Myocyte (in vitro differentiated cells): ENCODE results near the gene EBP. TPM values are rescaled to one million over a fixed set of nuclear protein-coding genes. Genes with fewer than 3 reads are reported as not detected.
"Not testable (repeated sequence)": the region's sequence is repeated elsewhere in the genome, so short reads cannot be mapped to it uniquely, and the experiment has no call there.

ENCODE experiments used
- DNase-seq: peaks from one replicate; pipeline ENCODE4 v3.0.0-alpha.2; 2012; ENCODE audit warnings: low read depth
- total RNA-seq: library from RNA; depleted of rRNA; stranded (reverse); fragments of >200 nt; gene quantifications from 2 replicates; pipeline ENCODE4 v1.2.3, GENCODE V29; 2014

Gene EBP
- total RNA-seq, 1 donor from 2014 or later: 46.1 TPM

- no peak for DNase-seq
Measured at GRCh38 chrX:48522291-48522690, 683 bp downstream of the EBP start.

DNA sequence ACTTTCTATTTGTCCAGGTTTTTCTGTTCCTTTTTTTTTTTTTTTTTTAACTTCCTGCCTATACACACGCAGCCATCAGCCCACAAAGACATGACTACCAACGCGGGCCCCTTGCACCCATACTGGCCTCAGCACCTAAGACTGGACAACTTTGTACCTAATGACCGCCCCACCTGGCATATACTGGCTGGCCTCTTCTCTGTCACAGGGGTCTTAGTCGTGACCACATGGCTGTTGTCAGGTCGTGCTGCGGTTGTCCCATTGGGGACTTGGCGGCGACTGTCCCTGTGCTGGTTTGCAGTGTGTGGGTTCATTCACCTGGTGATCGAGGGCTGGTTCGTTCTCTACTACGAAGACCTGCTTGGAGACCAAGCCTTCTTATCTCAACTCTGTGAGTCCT lies 2.1 kb downstream of the EBP start:
- no peak for DNase-seq

DNA sequence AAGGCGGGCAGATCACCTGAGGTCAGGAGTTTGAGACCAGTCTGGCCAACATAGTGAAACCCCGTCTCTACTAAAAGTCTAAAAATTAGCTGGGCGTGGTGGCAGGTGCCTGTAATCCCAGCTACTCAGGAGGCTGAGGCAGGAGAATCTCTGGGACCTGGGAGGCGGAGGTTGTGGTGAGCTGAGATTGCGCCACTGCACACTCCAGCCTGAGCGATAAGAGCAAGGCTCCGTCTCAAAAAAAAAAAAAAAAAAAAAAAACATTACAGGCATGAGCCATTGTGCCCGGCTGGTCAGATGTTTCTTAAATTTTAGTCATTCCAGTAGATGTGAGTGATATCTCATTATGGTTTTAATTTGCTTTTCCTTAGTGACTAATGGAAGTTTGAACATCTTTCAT lies 4.2 kb downstream of the EBP start:
- not testable (repeated sequence) for DNase-seq

- DNase-seq: no peak
Measured at GRCh38 chrX:48530736-48531135, 9.1 kb downstream of the EBP start.

GRCh38 chrX:48531358-48531959 lies 9.9 kb downstream of the EBP start:
- DNase-seq: peak; percentile 82

DNA sequence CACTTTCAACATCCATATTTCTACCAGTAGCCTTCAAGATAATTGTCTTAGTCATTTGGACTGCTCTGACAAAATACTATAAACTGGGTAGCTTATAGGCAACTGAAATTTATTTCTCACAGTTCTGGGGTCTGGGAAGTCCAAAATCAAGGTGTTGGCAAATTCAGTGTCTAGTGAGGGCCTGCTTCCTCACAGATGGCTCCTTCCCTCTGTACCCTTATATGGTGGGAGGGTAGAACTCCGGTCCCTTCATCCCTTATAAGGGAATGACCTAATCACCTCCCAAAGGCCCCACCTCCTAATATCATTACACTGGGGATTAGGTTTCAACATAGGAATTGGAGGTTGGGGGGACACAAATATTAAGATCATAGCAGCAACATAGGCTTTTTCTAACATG lies 10.6 kb downstream of the EBP start:
- peak; percentile 35 for DNase-seq

GRCh38 chrX:48533165-48533564 lies 11.6 kb downstream of the EBP start:
- DNase-seq: no peak

DNA sequence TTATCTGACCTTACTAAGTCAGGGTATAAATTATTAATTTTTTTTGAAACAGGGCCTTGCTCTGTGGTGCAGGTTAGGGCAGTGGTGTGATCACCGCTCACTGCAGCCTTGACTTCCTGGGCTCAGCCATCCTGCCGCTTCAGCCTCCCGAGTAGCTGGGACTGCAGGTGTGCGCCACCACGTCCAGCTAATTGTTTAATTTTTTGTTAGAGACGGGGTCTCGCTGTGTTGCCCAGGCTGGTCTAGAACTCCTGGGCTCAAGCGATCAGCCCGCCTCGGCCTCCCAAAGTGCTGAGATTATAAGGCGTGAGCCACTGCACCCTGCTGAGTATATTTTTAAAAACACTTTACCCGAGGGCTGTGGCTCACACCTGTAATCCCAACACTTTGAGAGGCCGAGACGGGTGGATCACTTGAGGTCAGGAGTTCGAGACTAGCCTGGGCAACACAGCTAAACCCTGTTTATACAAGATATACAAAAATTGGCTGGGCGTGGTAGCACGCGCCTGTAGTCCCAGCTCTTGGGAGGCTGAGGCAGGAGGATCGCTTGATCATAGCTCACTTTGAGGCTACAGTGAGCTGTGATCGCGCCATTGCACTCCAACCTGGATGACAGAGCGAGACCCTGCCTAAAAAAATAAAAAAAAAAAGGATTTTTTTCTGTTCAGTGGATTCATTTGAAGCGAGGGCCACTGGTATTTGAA lies 17.2 kb downstream of the EBP start:
- DNase-seq: no peak

DNA sequence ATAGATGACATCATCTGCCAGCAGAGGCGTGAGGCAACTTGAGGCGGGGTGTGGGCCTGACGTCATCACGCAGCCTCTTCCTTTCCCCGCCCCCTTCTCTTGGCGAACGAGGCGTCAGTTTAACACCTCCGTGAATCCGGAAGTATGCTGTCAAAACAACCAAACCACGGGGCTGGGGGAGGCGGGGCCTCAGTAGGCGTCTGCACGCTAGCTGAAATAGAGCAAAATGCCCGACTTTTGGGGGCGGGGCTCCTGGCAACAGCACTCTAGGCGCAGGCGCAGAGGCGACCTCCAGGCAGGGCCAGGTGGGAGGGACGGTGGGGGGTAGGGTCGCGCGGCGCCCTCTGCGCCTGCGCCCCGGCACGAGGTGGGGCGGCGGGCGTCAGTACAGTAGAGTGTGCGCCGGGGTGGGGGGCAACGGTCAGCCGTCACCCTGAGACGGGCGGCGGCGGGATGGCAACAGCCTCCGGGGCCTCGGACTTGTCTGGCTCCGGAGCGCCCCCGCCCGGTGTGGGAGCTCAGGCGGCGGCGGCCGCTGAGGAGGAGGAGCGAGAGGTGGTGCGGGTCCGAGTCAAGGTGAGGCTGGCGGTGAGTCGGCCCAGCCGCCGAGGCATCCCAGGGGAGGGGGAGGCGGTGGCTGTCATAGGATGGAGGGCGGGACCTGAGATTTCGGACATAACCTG lies 17.9 kb downstream of the EBP start, which contains the start of gene TBC1D25:
TBC1D25 (plus strand) TSS at position 370 of the 683 bp plus-strand sequence; CDS start at position 454, 84 bp downstream.
- DNase-seq: peak; percentile 95

DNA sequence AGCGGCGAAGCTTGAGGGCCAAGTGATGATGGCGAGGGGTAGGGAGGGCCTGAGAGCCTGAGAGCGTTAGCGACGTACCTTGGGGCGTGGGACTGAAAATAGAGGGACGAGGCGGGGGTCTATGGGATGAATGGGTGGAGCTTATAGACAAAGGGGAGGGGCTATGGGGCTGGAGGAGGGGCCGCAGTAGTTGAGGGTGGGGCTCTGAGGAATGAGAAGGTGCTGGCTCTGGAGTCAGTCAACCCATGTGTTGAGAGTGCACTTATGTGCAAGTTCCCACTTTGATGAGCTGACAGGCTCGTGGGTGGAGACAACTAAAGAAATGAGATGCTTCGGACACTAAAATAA lies 18.4 kb downstream of the EBP start:
- DNase-seq: peak; percentile 28

GRCh38 chrX:48540480-48540879 lies 18.9 kb downstream of the EBP start:
- no peak for DNase-seq

GRCh38 chrX:48541140-48541814 lies 19.7 kb downstream of the EBP start:
- no peak for DNase-seq

- no peak for DNase-seq
Measured at GRCh38 chrX:48548871-48549270, 27.3 kb downstream of the EBP start.

GRCh38 chrX:48555731-48556325 lies 34.2 kb downstream of the EBP start:
- DNase-seq: not testable (repeated sequence)

DNA sequence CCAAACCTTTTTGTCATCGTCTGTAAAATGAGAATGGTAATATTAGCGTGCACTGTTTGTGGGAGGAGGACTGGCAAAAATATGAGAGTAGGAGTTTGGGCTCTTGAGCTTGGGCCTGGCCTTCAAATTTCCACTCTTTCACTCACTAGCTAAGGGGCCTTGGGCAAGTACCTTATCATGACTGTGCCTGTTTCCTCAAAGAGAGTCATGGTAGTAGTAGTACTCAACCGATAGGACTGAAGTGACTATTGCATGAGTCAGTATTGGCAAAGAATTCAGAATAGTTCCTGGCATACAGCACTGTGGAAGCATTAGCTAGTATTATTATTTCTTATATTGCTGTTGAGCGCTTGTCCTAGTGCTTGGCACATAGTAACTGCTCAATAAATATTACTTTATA lies 36.7 kb downstream of the EBP start:
- no peak for DNase-seq

DNA sequence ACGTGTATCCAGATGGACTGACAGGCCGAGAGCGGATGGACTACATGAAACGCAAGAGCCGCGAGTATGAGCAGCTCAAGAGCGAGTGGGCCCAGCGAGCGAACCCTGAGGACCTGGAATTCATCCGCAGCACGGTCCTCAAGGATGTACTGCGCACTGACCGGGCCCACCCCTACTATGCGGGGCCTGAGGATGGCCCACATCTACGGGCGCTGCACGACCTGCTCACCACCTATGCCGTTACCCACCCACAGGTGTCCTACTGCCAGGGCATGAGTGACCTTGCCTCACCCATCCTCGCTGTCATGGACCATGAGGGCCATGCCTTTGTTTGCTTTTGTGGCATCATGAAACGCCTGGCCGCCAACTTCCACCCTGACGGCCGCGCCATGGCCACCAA lies 38.0 kb downstream of the EBP start:
- no peak for DNase-seq

DNA sequence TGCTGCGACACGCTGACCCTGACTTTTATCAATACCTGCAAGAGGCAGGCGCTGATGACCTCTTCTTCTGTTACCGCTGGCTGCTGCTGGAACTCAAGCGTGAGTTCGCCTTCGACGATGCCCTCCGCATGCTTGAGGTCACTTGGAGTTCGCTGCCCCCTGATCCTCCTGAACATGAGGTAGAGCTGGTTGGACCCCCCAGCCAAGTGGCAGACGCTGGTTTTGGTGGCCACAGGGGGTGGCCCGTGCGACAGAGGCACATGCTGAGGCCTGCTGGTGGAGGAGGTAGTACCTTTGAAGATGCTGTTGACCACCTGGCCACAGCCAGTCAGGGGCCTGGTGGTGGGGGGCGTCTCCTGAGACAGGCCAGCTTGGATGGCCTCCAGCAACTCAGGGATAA lies 38.4 kb downstream of the EBP start:
- no peak for DNase-seq

GRCh38 chrX:48560681-48561080 lies 39.1 kb downstream of the EBP start:
- DNase-seq: no peak

- no peak for DNase-seq
Measured at GRCh38 chrX:48569958-48570357, 48.4 kb downstream of the EBP start.

GRCh38 chrX:48573690-48574269 lies 52.2 kb downstream of the EBP start:
- no peak for DNase-seq
